GM18858 (cell line): ENCODE results near the gene SIVA1.
"Not testable (repeated sequence)": the region's sequence is repeated elsewhere in the genome, so short reads cannot be mapped to it uniquely, and the experiment has no call there.

ENCODE experiments used
- ATAC-seq: cut with Tn5 transposase; IDR thresholded peaks from one replicate; pipeline ENCODE4 v1.9.1; 2021; ENCODE audit not compliant: unreplicated experiment

SIVA1 gene

GRCh38 chr14:104750753-104751057, 2.2 kb upstream of the SIVA1 start:
- not testable (repeated sequence) for ATAC-seq

DNA sequence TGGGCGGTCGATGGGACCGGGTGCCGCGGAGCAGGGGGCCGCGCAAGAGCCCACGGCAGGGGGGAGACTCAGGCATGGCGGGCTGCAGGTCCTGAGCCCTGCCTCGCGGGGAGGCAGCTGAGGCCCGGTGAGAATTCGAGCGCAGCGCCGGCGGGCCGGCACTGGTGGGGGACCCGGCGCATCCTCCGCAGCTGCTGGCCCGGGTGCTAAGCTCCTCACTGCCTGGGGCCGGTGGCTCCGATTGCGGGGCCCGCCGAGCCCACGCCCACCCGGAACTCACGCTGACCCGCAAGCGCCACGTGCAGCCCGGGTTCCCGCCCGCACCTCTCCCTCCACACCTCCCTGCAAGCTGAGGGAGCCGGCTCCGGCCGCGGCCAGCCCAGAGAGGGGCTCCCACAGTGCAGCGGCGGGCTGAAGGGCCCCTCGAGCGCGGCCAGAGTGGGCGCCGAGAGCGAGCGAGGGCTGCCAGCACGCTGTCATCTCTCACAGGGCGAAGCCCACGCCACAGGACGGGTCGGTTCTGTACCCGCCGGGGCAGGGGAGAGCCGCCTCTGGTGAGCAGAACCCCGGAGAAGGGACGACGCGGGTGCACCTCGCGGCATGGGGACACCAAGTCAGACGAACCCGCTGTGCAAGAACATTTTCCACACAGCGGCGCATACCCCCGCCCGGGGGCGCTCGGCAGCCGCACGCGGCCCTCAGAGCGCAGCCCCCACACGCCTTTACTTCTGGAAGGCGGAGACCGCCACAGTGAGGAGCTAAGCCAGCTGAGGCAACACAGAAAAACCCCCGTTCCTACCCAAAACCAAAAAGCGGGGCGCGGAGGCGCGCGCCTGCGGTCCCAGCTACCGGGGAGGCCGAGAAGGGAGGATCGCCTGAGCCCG, 1.2 kb upstream of the SIVA1 start:
- ATAC-seq, result no peak

GRCh38 chr14:104752423-104752734, 568 bp upstream of the SIVA1 start:
- peak; percentile 54 for ATAC-seq

DNA sequence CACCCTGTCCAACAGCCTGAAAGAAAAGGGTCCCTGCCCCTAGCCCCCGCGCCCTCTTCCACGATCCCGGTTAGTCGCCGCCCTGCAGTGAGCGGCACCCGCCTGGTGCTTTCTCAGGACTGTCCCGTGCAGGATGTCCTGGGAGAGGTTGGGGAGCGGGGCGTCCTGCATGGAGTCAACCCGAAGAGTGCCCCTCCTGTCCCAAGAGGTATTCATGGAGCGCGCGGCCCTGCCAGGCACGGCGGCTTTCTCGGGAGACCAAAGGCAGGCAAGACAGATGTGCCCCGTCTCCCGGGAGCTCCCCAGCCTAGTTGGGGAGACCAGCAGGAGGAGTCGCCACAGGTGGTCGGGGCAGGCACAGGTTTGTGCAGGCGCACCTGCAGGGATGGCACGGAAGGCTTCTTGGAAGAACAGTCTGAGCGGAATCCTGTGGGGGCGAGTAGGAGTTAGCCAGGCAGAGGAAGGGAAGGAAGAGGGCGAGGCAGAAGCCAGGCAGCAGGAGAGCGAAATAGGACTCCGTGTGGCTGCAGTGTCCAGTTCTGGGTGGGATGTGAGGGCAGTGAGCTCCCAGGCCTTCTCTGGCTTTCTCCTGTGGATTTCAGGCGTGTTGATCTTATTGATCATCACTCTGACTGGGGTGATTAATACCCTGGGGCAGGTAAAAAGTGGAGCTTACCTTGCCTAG, 723 bp downstream of the SIVA1 start:
- no peak for ATAC-seq

DNA sequence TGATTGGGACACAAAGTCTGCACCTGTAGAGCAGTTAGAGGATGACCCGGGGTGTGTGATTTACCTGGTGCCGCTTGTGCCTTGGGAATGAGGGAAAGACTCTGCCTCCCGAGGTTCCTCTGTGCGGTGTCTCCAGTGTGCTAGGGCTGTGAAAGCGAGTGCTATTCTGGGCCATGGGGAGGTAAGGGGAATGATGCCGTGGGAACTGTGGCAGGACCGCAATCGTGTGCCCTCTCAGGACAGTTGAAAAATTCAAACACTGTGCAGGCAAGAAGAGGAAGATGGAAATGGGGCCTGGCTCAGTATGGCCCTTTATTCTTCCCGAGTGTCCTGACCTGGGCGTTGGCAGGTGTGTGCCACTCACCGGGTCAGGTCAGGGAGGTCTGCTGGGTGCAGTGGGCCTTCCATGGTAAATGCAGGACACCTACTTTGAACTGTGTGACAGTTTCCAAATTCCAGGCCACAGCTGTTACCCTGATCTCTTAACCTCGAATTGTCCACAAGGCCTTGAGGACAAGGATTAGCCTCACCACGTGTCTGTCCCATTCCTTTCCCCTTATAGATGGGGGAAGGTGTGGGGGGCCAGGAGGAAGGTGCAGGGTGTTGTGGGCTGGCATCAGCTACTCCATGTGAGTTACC, 1.4 kb downstream of the SIVA1 start:
- ATAC-seq, result no peak

GRCh38 chr14:104755621-104756020, 2.7 kb downstream of the SIVA1 start:
- no peak for ATAC-seq

- no peak for ATAC-seq
These were observed 3.7 kb downstream of the SIVA1 start for GRCh38 chr14:104756477-104757237.

DNA sequence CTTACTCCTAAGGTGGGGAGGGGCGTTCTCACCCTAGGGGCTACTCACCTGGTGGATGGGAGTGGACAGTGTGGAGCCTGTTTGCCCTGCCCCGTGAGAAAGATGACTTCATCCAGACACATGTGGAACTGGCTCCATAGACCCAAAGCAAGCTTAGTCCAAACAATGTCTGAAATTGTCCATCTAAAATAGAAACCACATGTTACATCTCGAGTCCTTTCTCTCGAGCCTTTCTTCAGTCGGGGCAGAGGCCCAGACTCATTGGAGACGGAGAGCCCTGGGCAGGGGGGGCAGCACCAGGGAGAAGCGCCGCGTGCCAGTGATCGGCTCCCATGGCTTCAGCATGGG, 4.3 kb downstream of the SIVA1 start:
- ATAC-seq, result no peak

GRCh38 chr14:104757681-104758392, 4.9 kb downstream of the SIVA1 start:
- no peak for ATAC-seq

DNA sequence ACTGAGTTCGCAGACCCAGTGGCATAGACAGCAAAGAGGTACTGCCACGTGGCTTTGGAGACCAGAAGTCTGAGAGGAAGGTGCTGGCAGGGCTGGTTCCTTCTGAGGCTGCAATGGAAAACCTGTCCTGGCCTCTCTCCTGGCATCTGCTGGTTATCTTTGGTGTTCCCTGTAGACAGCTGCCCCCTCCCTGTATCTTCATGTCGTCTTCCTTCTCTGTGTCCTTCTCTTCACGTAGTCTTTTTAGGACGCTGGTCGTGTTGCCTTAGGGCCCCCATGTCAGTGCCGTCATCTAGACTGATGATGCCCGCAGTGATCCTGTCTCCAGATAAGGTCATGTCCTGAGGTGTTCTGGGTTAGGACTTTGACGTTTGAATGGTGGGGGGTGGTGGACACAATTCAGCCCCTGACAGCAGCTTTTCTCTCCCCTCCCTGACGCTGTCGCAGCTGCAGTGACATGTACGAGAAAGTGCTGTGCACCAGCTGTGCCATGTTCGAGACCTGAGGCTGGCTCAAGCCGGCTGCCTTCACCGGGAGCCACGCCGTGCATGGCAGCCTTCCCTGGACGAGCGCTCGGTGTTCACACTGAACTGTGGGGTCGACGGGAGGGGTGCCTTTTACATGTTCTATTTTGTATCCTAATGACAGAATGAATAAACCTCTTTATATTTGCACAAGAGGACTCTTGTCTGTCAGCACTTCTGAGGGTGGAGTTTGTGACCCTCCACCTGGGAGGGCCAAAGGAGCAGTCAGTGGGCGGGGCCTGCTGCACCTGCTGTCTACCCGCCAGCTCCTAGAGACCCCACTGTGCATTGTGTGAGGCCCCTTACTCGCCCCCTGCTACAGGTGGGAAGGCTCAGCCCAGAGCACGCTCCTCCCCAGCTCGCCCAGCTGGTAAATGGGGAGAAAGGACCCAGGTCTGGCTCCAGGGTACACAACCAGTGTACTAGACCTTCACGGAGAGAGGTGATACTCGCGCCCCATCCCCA, 6.3 kb downstream of the SIVA1 start:
- no peak for ATAC-seq

GRCh38 chr14:104765517-104765916, 12.6 kb downstream of the SIVA1 start:
- no peak for ATAC-seq

- no peak for ATAC-seq
These were observed 13.4 kb downstream of the SIVA1 start for GRCh38 chr14:104766256-104766862.

DNA sequence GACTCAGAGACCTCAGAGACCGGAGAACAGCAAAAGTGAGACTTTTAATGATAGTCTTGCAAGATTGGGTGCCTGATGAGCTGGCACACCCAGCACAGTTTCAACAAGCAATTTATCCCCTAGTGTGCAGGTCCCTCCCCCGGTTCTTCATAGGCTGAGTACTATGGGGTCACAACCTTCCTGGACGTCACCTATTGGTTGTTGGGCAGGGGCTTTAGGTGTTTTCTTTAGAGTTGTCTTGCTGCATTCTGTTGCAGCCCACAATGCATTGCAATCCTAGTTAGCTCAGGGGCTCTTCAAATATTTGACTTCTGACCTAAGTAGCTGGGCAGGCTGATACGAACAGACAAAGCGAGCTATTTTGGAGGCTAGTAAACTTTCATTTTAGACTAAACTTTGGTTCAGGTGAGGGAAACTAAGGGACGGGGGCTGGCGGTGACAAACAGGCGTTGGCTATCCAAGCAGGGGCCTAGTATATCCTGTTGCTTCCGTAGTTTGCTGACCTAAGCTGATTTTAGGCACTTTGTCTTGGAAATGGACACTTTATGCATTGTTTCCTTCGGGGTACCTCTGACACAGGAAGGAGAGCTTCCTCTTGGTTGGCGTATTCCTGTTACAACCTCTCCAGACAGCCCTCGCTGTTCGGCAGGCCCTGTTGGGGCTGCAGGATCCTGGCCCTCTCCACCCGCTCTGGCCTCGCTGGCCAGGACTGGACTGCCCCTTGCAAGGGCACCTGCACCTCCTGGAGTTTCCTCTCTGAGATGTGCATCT, 14.1 kb downstream of the SIVA1 start:
- ATAC-seq, result no peak

- ATAC-seq, result no peak
These were observed 14.6 kb downstream of the SIVA1 start for GRCh38 chr14:104767634-104767918.

DNA sequence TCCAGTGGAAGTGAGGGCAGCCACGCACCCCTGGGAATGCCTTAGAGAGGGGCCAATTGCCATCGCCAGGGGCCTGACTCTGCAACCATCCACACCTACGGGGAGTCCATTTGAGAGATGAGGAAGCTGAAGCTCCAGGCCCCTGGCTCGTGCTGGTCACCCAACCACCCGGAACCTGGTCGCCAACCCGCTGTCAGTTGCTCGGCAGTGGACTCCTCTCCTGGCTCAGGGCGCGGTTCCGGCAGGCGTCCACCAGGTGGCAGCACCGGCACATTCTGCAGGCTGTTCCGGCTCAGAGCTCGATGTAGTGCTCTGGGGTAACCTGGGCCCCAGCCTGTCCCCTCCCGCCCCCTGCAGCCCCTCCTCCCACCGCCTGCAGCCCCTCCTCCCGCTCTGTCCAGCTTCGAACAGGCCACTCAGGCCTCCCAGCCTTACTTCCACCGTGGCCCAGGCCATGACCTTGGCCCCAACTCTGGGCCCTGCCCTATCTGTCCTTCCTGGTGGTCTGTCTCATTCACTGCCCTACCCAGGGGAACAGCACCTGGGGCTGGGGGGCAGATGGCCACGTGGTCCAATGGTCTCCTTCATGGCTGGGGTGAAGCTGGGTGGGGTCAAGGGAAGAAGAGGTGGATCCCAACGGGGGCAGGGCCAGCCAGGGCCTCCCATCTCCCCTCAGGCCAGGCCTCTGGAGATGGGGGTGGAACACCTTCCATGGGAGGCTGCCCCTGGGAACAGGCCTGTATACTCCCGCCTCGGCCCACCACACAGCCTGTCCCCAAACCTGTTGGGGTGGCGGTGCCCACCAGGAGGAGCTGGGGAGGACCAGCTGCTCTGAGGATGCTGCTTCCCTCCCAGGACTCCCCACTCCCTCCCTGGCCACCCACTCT, 15.7 kb downstream of the SIVA1 start:
- ATAC-seq, result no peak

GRCh38 chr14:104769324-104770071, 16.6 kb downstream of the SIVA1 start:
- ATAC-seq, result no peak

DNA sequence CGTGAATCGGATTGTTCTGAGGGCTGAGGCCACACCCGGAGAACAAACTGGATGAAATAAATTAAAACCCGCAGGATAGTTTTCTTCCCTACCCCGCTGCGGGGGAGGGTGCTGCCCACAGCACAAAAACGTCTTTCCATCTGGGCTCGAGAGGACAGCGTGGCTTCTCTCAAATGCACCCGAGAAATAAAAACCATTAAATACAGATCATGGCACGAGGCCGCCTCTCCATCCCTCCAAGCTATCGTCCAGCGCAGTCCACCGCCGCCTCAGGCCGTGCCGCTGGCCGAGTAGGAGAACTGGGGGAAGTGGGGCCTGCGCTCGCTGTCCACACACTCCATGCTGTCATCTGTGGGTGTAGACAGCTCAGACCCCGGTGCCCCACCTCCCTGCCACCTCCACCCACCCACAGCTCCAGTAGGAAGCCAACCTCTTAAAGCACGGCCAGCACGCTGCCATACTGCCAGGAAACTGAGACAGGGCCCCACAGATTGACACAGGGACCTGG, 17.2 kb downstream of the SIVA1 start:
- no peak for ATAC-seq
